ENCODE data around the gene LRRC34. TPM values are rescaled to one million over a fixed set of nuclear protein-coding genes. Genes with fewer than 3 reads are reported as not detected.
A peak's percentile ranks its signal among the peaks of the same experiment; 100 is the strongest.

LRRC34 gene
- total RNA-seq, 2 donors from 2014 or later = 2.9 to 3.3 TPM

- H3K36me3 ChIP-seq = no peaks in the 10 kb centered on the region
- no peaks in the 10 kb centered on the region for H3K27me3 ChIP-seq
- H3K4me1 ChIP-seq = peaks cover 0 to 15% of the 10 kb centered on the region in 2 donors
- DNase-seq (ENCODE audit: low spot score) = no peak
- no peak overlapping the region for H3K27ac ChIP-seq
- H3K4me3 ChIP-seq = peak overlapping the region; percentile 55 to 69
- peaks cover 0 to 10% of the 10 kb centered on the region in 2 donors for H3K9me3 ChIP-seq
- TF ChIP-seq CTCF (IDR thresholded peaks at IDR 0.05) = no peak
Measured at GRCh38 chr3:169813278-169813677, 574 bp upstream of the LRRC34 start.

- no peaks in the 10 kb centered on the region for H3K36me3 ChIP-seq
- no peaks in the 10 kb centered on the region for H3K27me3 ChIP-seq
- TF ChIP-seq CTCF (IDR thresholded peaks at IDR 0.05) = no peak
- no peak for DNase-seq (ENCODE audit: low spot score)
- peak overlapping the region; percentile 68 to 76 for H3K27ac ChIP-seq
- peak overlapping the region; percentile 55 to 69 for H3K4me3 ChIP-seq
- H3K4me1 ChIP-seq = peaks cover 0 to 15% of the 10 kb centered on the region in 2 donors
- H3K9me3 ChIP-seq = peaks cover 0 to 10% of the 10 kb centered on the region in 2 donors
Measured at GRCh38 chr3:169811631-169812331, 923 bp downstream of the LRRC34 start.

GRCh38 chr3:169809230-169809795, 3.4 kb downstream of the LRRC34 start:
- H3K27ac ChIP-seq = no peak overlapping the region
- H3K9me3 ChIP-seq = no peaks in the 10 kb centered on the region
- H3K27me3 ChIP-seq = no peaks in the 10 kb centered on the region
- no peak overlapping the region for H3K4me3 ChIP-seq
- no peak for DNase-seq (ENCODE audit: low spot score)
- TF ChIP-seq CTCF (IDR thresholded peaks at IDR 0.05) = no peak
- H3K36me3 ChIP-seq = no peaks in the 10 kb centered on the region
- peaks cover 0 to 15% of the 10 kb centered on the region in 2 donors for H3K4me1 ChIP-seq

GRCh38 chr3:169804681-169805080, 8.0 kb downstream of the LRRC34 start:
- H3K9me3 ChIP-seq = no peaks in the 10 kb centered on the region
- TF ChIP-seq CTCF (IDR thresholded peaks at IDR 0.05) = no peak
- peaks cover 5% of the 10 kb centered on the region for H3K36me3 ChIP-seq
- no peak overlapping the region for H3K27ac ChIP-seq
- H3K4me1 ChIP-seq = no peaks in the 10 kb centered on the region
- no peak overlapping the region for H3K4me3 ChIP-seq
- H3K27me3 ChIP-seq = no peaks in the 10 kb centered on the region
- no peak for DNase-seq (ENCODE audit: low spot score)

- no peak for DNase-seq (ENCODE audit: low spot score)
- Histone ChIP-seq H3K27me3 (no peaks in the 10 kb centered on the region), H3K36me3 (peaks cover 6% of the 10 kb centered on the region), H3K9me3 (no peaks in the 10 kb centered on the region), H3K27ac (no peak overlapping the region), H3K4me1 (no peaks in the 10 kb centered on the region), H3K4me3 (no peak overlapping the region)
- TF ChIP-seq CTCF (IDR thresholded peaks at IDR 0.05) = no peak
Measured at GRCh38 chr3:169792359-169792758, 20.3 kb downstream of the LRRC34 start.

Data from right atrium auricular region (tissue), 2 donors.